Measurements from ENCODE around the gene DNAJC25.
A peak's percentile ranks its signal among the peaks of the same experiment; 100 is the strongest.
"Not testable (repeated sequence)": the region's sequence is repeated elsewhere in the genome, so short reads cannot be mapped to it uniquely, and the experiment has no call there.

Gene DNAJC25

GRCh38 chr9:111631214-111631971 is at the start of gene DNAJC25:
Gene DNAJC25 (plus strand): TSS chr9:111631334. CDS start chr9:111631408, 74 bp downstream.
- DNase-seq = peak; percentile 98 to 99

DNA sequence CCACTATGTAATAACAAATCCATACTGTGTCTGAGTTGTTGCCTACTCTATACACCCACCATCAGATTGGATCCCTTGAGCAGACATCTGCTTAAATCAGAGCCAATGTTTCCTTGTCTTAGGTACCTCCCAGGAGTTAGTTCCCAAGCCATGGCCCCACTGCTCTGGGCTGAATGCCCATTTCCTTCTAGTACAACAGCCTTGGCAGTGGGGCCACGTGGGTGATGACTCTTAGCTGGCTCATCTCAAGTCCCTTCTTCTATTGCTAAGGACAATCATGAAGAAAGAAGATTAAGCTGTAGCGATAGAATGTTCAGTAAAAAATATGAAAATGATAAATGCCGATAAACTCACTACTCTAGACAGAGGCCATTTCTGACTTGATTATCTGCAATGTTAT is 48.2 kb upstream of the DNAJC25 start:
- DNase-seq = no peak

DNA sequence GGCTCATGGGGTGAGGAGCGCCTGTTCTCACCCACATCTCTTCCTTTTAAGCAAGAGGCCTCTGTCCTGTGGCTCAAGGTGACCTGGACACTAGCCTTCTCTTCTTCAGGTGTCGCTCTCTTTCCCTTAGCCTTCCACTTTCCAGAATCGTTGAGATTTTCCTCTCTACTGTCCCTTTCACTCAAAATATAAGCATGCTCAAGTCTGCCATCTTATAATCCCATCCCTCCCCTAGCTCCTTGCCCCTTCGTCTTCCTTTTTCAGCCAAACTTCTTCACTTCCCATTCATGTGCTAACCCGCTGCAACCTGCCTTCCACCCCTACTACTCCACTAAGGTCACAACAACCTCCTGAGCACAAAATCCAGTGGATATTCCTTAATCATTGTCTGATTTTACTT is 44.8 kb upstream of the DNAJC25 start:
- DNase-seq = no peak

DNA sequence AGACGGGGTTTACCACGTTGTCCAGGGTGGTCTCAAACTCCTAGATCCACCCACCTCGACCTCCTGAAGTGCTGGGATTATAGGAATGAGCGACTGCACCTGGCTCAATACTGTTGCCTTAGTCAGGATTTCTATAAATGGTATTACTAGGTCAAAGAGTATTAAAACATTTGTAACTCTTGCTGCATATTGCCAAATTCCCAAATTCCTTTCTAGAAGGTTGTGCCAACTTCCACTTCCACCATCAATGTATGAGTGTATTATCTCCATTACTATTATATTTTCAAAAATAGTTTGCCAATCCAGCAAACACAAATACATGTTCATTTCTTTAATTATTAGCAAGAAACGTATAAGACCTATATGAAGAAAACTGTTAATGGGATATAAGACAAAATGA is 42.3 kb upstream of the DNAJC25 start:
- DNase-seq = no peak

DNA sequence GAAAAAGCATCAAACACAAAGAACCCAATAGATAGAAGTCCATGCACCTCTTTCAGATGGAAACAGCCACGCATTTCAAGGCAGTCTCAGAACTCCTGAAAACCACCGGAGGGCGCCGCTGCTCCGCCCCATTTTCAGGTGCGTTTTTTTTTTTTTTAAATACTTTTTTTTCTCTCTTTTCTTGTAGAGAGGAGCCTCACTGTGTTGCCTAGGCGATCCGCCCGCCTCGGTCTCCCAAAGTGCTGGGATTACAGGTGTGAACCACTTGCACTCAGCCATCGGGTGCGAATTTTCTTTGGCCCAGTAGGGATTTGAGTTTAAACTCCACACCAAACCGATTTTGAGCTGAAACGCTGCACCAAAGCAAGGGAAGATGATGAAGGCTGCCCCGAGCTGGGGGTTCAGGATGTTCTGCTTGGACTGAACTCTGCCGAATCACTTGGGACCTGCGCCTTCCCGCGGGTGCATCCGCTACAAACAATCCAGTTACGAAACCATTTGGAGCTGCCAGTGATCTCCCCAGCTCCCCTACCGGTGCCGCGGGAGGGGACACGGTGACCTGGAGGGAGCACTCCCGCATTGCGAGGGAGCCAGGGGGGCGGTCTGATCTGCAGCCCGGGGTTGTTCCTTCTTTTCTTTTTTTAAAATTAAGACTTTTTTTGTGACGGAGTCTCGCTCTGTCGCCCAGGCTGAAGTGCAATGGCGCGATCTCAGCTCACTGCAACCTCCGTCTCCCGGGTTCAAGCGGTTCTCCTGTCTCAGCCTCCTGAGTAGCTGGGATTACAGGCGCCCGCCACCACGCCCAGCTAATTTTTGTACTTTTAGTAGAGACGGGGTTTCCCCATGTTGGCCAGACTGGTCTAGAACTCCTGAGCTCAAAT is 33.0 kb upstream of the DNAJC25 start:
- peak; percentile 60 to 71 for DNase-seq

- no peak for DNase-seq
Observed at GRCh38 chr9:111598733-111599091, 32.4 kb upstream of the DNAJC25 start.

GRCh38 chr9:111599092-111599954 is 31.8 kb upstream of the DNAJC25 start, which contains the start of gene PTGR1:
Gene PTGR1 (minus strand): TSS chr9:111599647. CDS start chr9:111597422, 2,225 bp downstream.
- DNase-seq = peak in 1 of 2 donors; percentile 9

DNA sequence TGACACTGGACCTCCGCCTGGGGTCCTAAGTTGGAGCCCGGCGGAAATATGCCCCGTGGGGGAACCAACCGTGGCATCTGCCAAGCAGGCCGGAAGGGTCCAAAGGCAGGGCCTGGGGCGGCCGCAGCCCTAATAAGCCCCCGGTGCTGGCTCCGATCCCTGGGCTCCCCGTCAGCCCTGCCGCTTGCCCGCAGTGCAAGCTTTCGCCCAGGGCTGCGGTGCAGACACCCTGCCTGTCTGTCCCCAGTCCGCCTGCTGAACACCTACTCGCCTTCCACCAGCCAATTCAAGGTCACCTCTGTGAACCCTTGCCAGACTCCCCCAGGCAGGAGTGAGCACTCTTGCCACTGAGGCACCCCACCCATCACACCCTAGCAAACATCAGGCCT is 31.2 kb upstream of the DNAJC25 start:
- DNase-seq = no peak

GRCh38 chr9:111601237-111602018 is 29.7 kb upstream of the DNAJC25 start:
- DNase-seq = no peak

DNA sequence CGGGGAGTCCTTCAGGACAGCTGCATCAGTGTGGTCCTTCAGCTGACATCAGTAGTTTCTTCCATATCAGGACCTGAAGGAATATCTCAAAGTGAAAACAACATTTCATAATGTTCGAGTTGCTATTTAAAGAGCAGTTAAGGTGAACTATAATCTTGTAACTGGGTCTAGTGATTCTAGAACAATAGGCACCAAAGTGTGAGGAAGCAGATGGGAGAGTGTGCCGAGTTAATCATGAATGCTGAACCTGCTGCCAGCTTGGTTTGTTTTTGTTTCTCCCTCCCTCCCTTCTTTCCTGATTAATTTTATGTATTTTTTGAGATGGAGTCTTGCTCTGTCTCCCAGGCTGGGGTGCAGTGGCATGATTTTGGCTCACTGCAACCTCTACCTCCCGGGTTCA is 28.1 kb upstream of the DNAJC25 start:
- no peak for DNase-seq

GRCh38 chr9:111604054-111604615 is 27.0 kb upstream of the DNAJC25 start:
- DNase-seq = no peak

DNA sequence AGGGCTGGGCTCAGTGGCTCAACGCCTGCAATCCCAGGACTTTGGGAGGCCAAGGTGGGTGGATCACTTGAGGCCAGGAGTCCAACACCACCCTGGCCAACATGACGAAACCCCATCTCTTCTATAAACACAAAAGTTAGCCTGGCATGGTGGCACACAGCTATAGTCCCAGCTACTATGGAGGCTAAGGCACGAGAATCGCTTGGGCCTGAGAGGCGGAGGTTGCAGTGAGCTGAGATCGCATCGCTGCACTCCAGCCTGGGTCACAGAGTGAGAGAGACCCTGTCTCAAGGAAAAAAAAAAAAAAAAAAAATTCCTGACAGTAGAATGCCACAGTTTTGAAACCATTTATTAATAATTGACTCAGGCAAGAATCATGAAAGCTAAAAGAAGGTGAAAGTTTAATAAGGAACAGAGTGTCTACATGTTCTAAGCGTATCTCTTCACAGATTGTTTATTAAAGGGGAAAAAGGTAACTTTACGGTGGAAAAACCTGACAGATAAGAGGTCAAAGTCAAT is 26.0 kb upstream of the DNAJC25 start:
- DNase-seq = no peak

DNA sequence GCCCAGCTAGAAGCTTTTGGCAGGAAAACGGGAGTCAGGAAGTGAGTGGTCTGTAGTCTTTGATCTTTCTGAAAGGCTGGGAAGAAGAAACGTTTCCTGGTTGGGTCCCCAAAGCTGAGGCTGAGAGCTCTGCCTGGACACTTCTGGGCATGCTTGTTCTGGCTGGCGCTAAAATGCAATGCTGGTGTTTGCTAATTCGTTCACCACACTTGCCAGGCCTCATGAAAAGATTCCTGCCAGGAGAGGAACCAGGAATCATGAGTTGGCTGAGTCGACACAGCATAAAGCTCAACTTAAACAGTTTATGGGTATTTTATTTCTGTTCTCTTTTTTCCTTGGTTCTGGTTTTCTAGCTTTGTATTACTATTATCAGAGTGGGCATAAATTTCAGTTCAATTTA is 21.0 kb upstream of the DNAJC25 start:
- no peak for DNase-seq

DNA sequence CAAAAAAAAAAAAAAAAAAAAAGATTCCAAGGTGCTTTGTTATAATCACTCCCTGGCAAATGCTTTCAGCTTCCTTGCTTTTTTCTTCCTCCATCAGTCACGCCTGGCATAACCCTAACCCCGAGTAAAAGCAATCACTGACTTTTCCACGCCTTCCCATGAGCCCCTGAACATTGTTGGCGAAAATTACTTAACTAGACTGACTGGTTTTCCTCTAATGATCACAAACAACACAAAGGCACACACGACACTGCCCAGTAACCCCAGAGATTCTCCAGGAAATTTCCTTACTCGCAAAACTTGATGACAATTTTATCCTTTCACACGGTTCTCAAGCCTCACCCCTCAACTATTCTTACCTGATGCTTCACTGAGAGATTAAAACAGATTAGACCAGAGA is 20.3 kb upstream of the DNAJC25 start:
- no peak for DNase-seq

DNA sequence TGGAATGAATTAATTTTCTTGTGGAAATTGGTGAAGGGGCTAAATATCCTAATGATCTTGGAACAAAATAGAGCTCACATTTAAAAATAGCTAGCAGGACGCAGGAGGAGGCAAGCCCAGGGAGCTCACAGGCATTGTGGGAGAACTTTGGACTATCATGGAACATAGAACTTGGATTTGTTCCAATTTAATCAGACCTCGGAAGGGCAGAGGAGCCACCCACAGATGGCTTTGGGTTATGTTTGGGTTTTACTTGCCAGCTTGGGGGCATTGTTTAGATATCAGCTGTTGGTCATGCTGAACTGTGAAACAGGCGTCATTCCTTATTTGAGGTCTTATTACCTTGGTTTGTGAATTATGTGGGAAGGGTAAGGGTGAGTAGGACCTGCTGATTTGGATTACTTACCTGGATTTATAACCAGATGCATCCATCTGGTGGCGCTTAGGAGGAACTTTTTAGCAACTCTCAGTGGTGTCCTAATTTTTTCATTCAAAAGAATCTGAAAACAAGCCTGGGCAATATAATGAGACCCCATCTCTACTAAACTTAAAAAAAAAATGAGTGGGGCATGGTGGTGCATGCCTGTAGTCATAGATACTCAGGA is 17.6 kb upstream of the DNAJC25 start:
- no peak for DNase-seq

DNA sequence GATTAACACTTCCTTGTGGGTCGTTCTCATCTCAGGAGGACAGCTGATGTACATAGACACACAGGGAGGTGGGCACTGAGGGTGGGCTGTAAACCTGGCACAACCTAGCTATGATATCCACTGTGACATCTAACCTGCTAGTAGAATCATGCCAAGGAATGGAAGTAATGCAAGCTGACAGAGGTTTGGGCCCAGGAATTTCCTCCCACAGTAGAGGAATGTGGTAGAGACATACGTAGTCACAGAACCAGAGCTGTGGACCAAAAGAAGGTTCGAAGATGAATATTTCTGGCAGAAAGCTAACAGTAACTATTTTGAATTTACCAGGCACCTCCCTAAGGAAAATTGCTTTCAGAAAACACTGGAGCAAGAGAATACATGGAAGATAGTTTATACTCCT is 15.2 kb upstream of the DNAJC25 start:
- DNase-seq = no peak

GRCh38 chr9:111617349-111617748 is 13.8 kb upstream of the DNAJC25 start:
- not testable (repeated sequence) for DNase-seq

DNA sequence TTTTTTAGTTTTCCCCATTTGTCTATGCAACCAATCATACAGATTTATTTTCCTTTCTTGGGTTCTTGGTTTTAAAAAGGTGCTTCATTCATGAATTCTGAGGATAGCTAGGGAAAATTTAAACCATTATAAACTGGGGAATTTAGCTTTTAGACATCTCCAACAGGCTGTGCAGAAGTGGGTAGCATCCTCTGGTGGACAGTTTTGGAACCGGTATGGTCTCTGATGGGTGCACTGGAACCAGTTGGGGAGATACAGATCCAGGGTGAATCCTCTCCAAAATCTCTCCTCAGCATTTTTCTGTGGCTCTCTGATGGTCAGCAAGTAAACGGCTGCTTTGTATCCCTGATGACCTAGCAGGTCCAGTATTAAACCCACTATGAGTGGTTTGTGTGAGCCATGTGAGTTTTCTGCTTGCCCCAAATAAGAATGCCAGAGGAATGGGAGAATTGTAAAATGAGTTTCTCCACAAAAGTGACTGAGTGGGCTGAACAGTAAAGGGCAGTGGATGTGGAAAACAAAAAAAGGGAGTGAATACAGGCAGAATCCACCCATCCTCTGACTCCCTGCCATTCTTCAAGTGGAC is 9.1 kb upstream of the DNAJC25 start:
- peak in 1 of 2 donors; percentile 30 for DNase-seq

- DNase-seq = peak in 1 of 2 donors; percentile 41
Observed at GRCh38 chr9:111622626-111623025, 8.5 kb upstream of the DNAJC25 start.

GRCh38 chr9:111627260-111627963 is 3.7 kb upstream of the DNAJC25 start:
- no peak for DNase-seq
